IPS-18a (cell line): ENCODE data around the gene TEX53.

Experiments used
- H3K27ac ChIP-seq: one replicate; pipeline ENCODE4 v1.5.1; 2013; ENCODE audit warnings: low read length
- H3K27me3 ChIP-seq: one replicate; pipeline ENCODE4 v1.6.1; 2013; ENCODE audit warnings: mild to moderate bottlenecking, low read length; ENCODE audit not compliant: control insufficient read depth, insufficient read depth
- H3K36me3 ChIP-seq: one replicate; pipeline ENCODE4 v1.6.1; 2013; ENCODE audit warnings: low read depth, low read length; ENCODE audit not compliant: control insufficient read depth
- H3K4me1 ChIP-seq: one replicate; pipeline ENCODE4 v1.6.1; 2013; ENCODE audit warnings: low read depth, low read length; ENCODE audit not compliant: control insufficient read depth
- H3K4me3 ChIP-seq: one replicate; pipeline ENCODE4 v1.5.1; 2013; ENCODE audit warnings: low read length
- H3K9ac ChIP-seq: one replicate; pipeline ENCODE4 v1.6.1; 2013; ENCODE audit warnings: mild to moderate bottlenecking, low read length, moderate library complexity
- H3K9me3 ChIP-seq: one replicate; pipeline ENCODE4 v1.6.1; 2013; ENCODE audit warnings: low read depth, low read length; ENCODE audit not compliant: control insufficient read depth

TEX53 gene

GRCh38 chr9:114662081-114662989, 4.7 kb upstream of the TEX53 start:
- no peak overlapping the region for H3K9ac ChIP-seq

GRCh38 chr9:114656301-114656700, 1.3 kb downstream of the TEX53 start:
- H3K27me3 ChIP-seq: no peaks in the 10 kb centered on the region
- no peak overlapping the region for H3K4me3 ChIP-seq
- no peaks in the 10 kb centered on the region for H3K36me3 ChIP-seq
- no peaks in the 10 kb centered on the region for H3K9me3 ChIP-seq
- H3K27ac ChIP-seq: no peak overlapping the region
- H3K9ac ChIP-seq: no peak overlapping the region
- H3K4me1 ChIP-seq: peaks cover 3% of the 10 kb centered on the region

More at GRCh38 chr9:114662081-114662989, 4.7 kb upstream of the TEX53 start:
- Histone ChIP-seq H3K27ac (no peak overlapping the region), H3K4me1 (peaks cover 7% of the 10 kb centered on the region), H3K27me3 (no peaks in the 10 kb centered on the region), H3K9me3 (no peaks in the 10 kb centered on the region), H3K4me3 (no peak overlapping the region), H3K36me3 (no peaks in the 10 kb centered on the region)

- no peak overlapping the region for H3K4me3 ChIP-seq
- H3K9me3 ChIP-seq: no peaks in the 10 kb centered on the region
- H3K27me3 ChIP-seq: no peaks in the 10 kb centered on the region
- no peaks in the 10 kb centered on the region for H3K36me3 ChIP-seq
- H3K4me1 ChIP-seq: peaks cover 3% of the 10 kb centered on the region
- no peak overlapping the region for H3K9ac ChIP-seq
- no peak overlapping the region for H3K27ac ChIP-seq
Measured at GRCh38 chr9:114655689-114656088, 1.9 kb downstream of the TEX53 start.

- Histone ChIP-seq H3K9me3 (no peaks in the 10 kb centered on the region), H3K36me3 (no peaks in the 10 kb centered on the region), H3K4me3 (no peak overlapping the region), H3K27me3 (no peaks in the 10 kb centered on the region), H3K9ac (no peak overlapping the region), H3K4me1 (peaks cover 3% of the 10 kb centered on the region), H3K27ac (no peak overlapping the region)
Measured at GRCh38 chr9:114653556-114654159, 3.9 kb downstream of the TEX53 start.

GRCh38 chr9:114652776-114653555, 4.6 kb downstream of the TEX53 start:
- Histone ChIP-seq H3K4me1 (peaks cover 3% of the 10 kb centered on the region), H3K4me3 (no peak overlapping the region), H3K9me3 (no peaks in the 10 kb centered on the region), H3K36me3 (no peaks in the 10 kb centered on the region), H3K27ac (no peak overlapping the region), H3K9ac (no peak overlapping the region), H3K27me3 (no peaks in the 10 kb centered on the region)

- H3K36me3 ChIP-seq: no peaks in the 10 kb centered on the region
- no peaks in the 10 kb centered on the region for H3K4me1 ChIP-seq
- no peaks in the 10 kb centered on the region for H3K27me3 ChIP-seq
- no peak overlapping the region for H3K27ac ChIP-seq
- H3K9ac ChIP-seq: no peak overlapping the region
- H3K4me3 ChIP-seq: no peak overlapping the region
- H3K9me3 ChIP-seq: no peaks in the 10 kb centered on the region
Measured at GRCh38 chr9:114643896-114644295, 13.7 kb downstream of the TEX53 start.

- H3K4me1 ChIP-seq: no peaks in the 10 kb centered on the region
- no peak overlapping the region for H3K9ac ChIP-seq
- no peak overlapping the region for H3K27ac ChIP-seq
- no peak overlapping the region for H3K4me3 ChIP-seq
- no peaks in the 10 kb centered on the region for H3K27me3 ChIP-seq
- H3K36me3 ChIP-seq: no peaks in the 10 kb centered on the region
- H3K9me3 ChIP-seq: no peaks in the 10 kb centered on the region
Measured at GRCh38 chr9:114643001-114643400, 14.6 kb downstream of the TEX53 start.

GRCh38 chr9:114641967-114642366, 15.6 kb downstream of the TEX53 start:
- no peaks in the 10 kb centered on the region for H3K9me3 ChIP-seq
- no peak overlapping the region for H3K27ac ChIP-seq
- H3K4me3 ChIP-seq: no peak overlapping the region
- H3K27me3 ChIP-seq: no peaks in the 10 kb centered on the region
- no peak overlapping the region for H3K9ac ChIP-seq
- H3K36me3 ChIP-seq: no peaks in the 10 kb centered on the region
- no peaks in the 10 kb centered on the region for H3K4me1 ChIP-seq

GRCh38 chr9:114638404-114638803, 19.2 kb downstream of the TEX53 start:
- no peaks in the 10 kb centered on the region for H3K9me3 ChIP-seq
- no peaks in the 10 kb centered on the region for H3K4me1 ChIP-seq
- no peak overlapping the region for H3K27ac ChIP-seq
- no peaks in the 10 kb centered on the region for H3K27me3 ChIP-seq
- H3K36me3 ChIP-seq: no peaks in the 10 kb centered on the region
- no peak overlapping the region for H3K9ac ChIP-seq
- H3K4me3 ChIP-seq: no peak overlapping the region

- H3K4me1 ChIP-seq: no peaks in the 10 kb centered on the region
- no peak overlapping the region for H3K4me3 ChIP-seq
- H3K27me3 ChIP-seq: no peaks in the 10 kb centered on the region
- H3K9me3 ChIP-seq: no peaks in the 10 kb centered on the region
- no peak overlapping the region for H3K9ac ChIP-seq
- no peaks in the 10 kb centered on the region for H3K36me3 ChIP-seq
- no peak overlapping the region for H3K27ac ChIP-seq
Measured at GRCh38 chr9:114634387-114634786, 23.2 kb downstream of the TEX53 start.

GRCh38 chr9:114633438-114634089, 24.0 kb downstream of the TEX53 start:
- no peak overlapping the region for H3K27ac ChIP-seq
- H3K9ac ChIP-seq: no peak overlapping the region
- H3K4me3 ChIP-seq: no peak overlapping the region
- H3K36me3 ChIP-seq: peaks cover 1% of the 10 kb centered on the region
- no peaks in the 10 kb centered on the region for H3K9me3 ChIP-seq
- H3K27me3 ChIP-seq: no peaks in the 10 kb centered on the region
- no peaks in the 10 kb centered on the region for H3K4me1 ChIP-seq
